Activated CD4-positive, alpha-beta T cell treated with anti-CD3 and anti-CD28 coated beads, Interleukin-10, Interleukin-2, amounts not matched to agents 100 ng/mL and 50 ng/mL, durations not matched to agents 16 hours and 8 hours (primary cell): ENCODE data around the gene DNAH7.
"Not testable (repeated sequence)": the region's sequence is repeated elsewhere in the genome, so short reads cannot be mapped to it uniquely, and the experiment has no call there.

Source experiments
- DNase-seq: peaks from one replicate; pipeline ENCODE4 v3.0.0-alpha.2; 2020

The DNAH7 gene

GRCh38 chr2:196068271-196069209 is at the start of gene DNAH7:
TSS of gene DNAH7 (minus strand) at chr2:196068837. CDS start at chr2:196068711, 126 bp downstream.
- DNase-seq, result peak; percentile 94

GRCh38 chr2:196117214-196117705 is 48.6 kb upstream of the DNAH7 start:
- no peak for DNase-seq

- no peak for DNase-seq
Observed at GRCh38 chr2:196113061-196113974, 44.7 kb upstream of the DNAH7 start.

GRCh38 chr2:196112418-196113034 is 43.9 kb upstream of the DNAH7 start:
- no peak for DNase-seq

GRCh38 chr2:196108604-196109003 is 40.0 kb upstream of the DNAH7 start:
- no peak for DNase-seq

- DNase-seq, result no peak
Observed at GRCh38 chr2:196105951-196106350, 37.3 kb upstream of the DNAH7 start.

- DNase-seq, result no peak
Observed at GRCh38 chr2:196104066-196104465, 35.4 kb upstream of the DNAH7 start.

GRCh38 chr2:196103626-196104025 is 35.0 kb upstream of the DNAH7 start:
- no peak for DNase-seq

GRCh38 chr2:196101325-196101991 is 32.8 kb upstream of the DNAH7 start:
- peak; percentile 71 for DNase-seq

- DNase-seq, result no peak
Observed at GRCh38 chr2:196099916-196100315, 31.3 kb upstream of the DNAH7 start.

GRCh38 chr2:196097864-196098660 is 29.4 kb upstream of the DNAH7 start:
- DNase-seq, result no peak

- no peak for DNase-seq
Observed at GRCh38 chr2:196096982-196097745, 28.5 kb upstream of the DNAH7 start.

GRCh38 chr2:196096264-196096663 is 27.6 kb upstream of the DNAH7 start:
- DNase-seq, result no peak

GRCh38 chr2:196089448-196089847 is 20.8 kb upstream of the DNAH7 start:
- DNase-seq, result not testable (repeated sequence)

- no peak for DNase-seq
Observed at GRCh38 chr2:196088203-196088602, 19.6 kb upstream of the DNAH7 start.

- no peak for DNase-seq
Observed at GRCh38 chr2:196086517-196087368, 18.1 kb upstream of the DNAH7 start.

- DNase-seq, result no peak
Observed at GRCh38 chr2:196083601-196084000, 15.0 kb upstream of the DNAH7 start.

- no peak for DNase-seq
Observed at GRCh38 chr2:196080526-196080925, 11.9 kb upstream of the DNAH7 start.

GRCh38 chr2:196079052-196079451 is 10.4 kb upstream of the DNAH7 start:
- no peak for DNase-seq

GRCh38 chr2:196077821-196078220 is 9.2 kb upstream of the DNAH7 start:
- no peak for DNase-seq
